DMS153 treated with DMSO at 0.1 percent for 48 hours (cell line): ENCODE measurements around the gene CCDC63.

ENCODE experiments used
- DNase-seq: peaks from one replicate; lab custom pipeline; 2025; ENCODE audit not compliant: unreplicated experiment; lab: John Stamatoyannopoulos, UW

Gene CCDC63

GRCh38 chr12:110846615-110847566 is at the start of gene CCDC63:
Gene CCDC63 (plus strand): TSS chr12:110846987. CDS start chr12:110852955, 5,968 bp downstream.
- no peak for DNase-seq

GRCh38 chr12:110798461-110798860 is 48.3 kb upstream of the CCDC63 start:
- DNase-seq: no peak

- DNase-seq: no peak
These were observed 44.3 kb upstream of the CCDC63 start for GRCh38 chr12:110802489-110802888.

- DNase-seq: no peak
These were observed 42.4 kb upstream of the CCDC63 start for GRCh38 chr12:110804406-110804805.

- no peak for DNase-seq
These were observed 39.1 kb upstream of the CCDC63 start for GRCh38 chr12:110807640-110808039.

GRCh38 chr12:110809149-110809548 is 37.6 kb upstream of the CCDC63 start:
- no peak for DNase-seq

GRCh38 chr12:110811972-110812371 is 34.8 kb upstream of the CCDC63 start:
- no peak for DNase-seq

- no peak for DNase-seq
These were observed 33.5 kb upstream of the CCDC63 start for GRCh38 chr12:110813285-110813684.

GRCh38 chr12:110813756-110814155 is 33.0 kb upstream of the CCDC63 start:
- no peak for DNase-seq

- DNase-seq: no peak
These were observed 30.5 kb upstream of the CCDC63 start for GRCh38 chr12:110816248-110816647.

- DNase-seq: no peak
These were observed 30.0 kb upstream of the CCDC63 start for GRCh38 chr12:110816779-110817178.

GRCh38 chr12:110818511-110818910 is 28.3 kb upstream of the CCDC63 start:
- no peak for DNase-seq

GRCh38 chr12:110819150-110819549 is 27.6 kb upstream of the CCDC63 start:
- no peak for DNase-seq

GRCh38 chr12:110819646-110820045 is 27.1 kb upstream of the CCDC63 start:
- DNase-seq: no peak

- no peak for DNase-seq
These were observed 24.9 kb upstream of the CCDC63 start for GRCh38 chr12:110821917-110822316.

GRCh38 chr12:110822821-110823415 is 23.9 kb upstream of the CCDC63 start:
- no peak for DNase-seq

- no peak for DNase-seq
These were observed 22.4 kb upstream of the CCDC63 start for GRCh38 chr12:110824342-110824741.

GRCh38 chr12:110825530-110825929 is 21.3 kb upstream of the CCDC63 start:
- no peak for DNase-seq

- peak; percentile 61 for DNase-seq
These were observed 20.1 kb upstream of the CCDC63 start for GRCh38 chr12:110826592-110827200.

GRCh38 chr12:110829308-110829707 is 17.5 kb upstream of the CCDC63 start:
- DNase-seq: no peak

- DNase-seq: no peak
These were observed 10.5 kb upstream of the CCDC63 start for GRCh38 chr12:110836291-110836690.

GRCh38 chr12:110841007-110841406 is 5.8 kb upstream of the CCDC63 start:
- no peak for DNase-seq
